Measurements from ENCODE around the gene XCL1.
"Not testable (repeated sequence)": the region's sequence is repeated elsewhere in the genome, so short reads cannot be mapped to it uniquely, and the experiment has no call there.

Gene XCL1, protein sequence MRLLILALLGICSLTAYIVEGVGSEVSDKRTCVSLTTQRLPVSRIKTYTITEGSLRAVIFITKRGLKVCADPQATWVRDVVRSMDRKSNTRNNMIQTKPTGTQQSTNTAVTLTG

DNA sequence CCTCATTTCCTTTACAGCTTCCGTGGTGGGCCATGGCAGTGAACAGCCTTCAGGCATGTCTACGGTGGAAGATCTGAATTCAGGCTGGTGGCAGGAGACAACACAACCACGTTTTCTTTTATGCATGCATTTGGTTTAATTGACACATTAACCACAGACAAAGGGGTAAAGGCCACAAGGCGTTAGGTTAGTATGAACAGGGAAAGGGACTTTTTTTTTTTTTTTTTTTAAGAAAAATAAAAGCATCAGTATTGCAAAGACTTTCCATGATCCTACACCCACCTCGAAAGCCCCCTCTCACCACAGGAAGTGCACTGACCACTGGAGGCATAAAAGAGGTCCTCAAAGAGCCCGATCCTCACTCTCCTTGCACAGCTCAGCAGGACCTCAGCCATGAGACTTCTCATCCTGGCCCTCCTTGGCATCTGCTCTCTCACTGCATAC, at the start of gene XCL1:
XCL1 (plus strand) TSS at position 361 of the 444 bp plus-strand sequence; CDS start at position 394, 33 bp downstream.
- DNase-seq (ENCODE audit: low read depth): not testable (repeated sequence)

DNA sequence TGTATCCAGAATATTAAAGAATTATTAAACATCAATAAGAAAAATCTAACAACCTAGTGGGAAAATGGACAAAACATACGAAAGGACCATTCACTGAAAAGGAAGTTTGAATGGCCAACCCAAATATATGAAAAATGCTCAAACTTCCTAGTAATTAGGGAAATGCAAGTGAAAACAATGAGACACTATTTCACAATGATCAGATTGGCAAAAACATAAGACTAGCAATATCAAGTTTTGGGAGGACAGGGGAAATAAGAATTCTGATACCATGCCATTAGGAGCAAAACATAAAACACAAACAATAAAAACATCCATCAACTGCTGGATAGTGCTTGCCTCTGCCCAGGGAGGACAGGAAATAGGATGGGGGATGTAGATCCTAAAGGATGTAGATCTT, 46.9 kb upstream of the XCL1 start:
- no peak for DNase-seq (ENCODE audit: low read depth)

DNA sequence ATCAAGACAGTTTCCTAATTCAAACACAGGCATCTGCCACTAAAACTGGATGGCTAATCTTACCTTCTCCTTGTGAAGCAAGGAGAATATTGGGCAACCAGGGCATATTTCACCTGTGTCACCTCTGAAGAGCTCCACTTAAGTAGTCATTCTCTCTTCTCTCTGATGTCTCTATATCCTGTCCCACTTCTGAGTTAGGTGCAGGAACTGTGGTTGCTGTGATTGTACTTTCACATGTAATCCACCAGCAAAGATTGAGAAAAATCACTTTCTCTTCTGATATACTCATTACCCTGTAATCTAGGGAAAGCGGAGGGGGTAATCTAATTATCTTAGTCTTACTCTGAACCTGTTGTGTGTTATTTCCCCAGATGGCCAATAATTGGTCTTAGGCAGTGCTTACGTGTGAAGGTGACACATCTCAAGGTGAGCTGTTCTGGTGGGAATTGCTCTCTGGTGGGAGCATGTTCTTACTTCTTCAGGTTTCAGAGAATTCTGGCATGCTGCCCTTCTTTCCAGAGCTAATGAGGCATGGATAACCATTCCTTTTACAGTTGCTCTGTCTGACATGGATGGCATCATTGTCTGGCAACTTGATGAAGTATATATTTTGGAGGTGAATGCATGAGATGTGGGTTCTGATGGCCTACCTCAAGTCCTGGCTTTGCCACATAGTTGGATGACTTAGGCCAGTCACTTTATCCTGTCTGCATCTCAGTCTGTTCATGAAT, 44.6 kb upstream of the XCL1 start:
- DNase-seq (ENCODE audit: low read depth): no peak

DNA sequence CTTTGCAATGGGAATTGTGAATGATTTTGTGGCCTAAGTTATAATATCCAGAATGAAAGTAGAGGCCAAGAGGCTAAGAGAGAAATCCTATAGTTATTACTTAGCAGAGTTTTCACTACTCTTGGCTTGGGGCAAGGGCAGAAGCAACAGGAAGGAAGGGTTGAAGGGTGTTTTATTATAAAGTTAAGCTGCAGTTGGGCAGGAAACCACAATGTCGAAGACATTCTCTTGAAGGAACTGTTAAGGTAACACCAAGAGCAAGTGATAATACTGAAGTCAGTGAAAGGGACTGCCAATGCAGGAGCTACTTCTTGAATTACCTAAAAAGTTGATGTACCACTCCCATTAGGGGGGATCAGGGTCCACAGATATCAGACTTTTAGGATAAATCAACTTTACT, 40.9 kb upstream of the XCL1 start:
- no peak for DNase-seq (ENCODE audit: low read depth)

DNA sequence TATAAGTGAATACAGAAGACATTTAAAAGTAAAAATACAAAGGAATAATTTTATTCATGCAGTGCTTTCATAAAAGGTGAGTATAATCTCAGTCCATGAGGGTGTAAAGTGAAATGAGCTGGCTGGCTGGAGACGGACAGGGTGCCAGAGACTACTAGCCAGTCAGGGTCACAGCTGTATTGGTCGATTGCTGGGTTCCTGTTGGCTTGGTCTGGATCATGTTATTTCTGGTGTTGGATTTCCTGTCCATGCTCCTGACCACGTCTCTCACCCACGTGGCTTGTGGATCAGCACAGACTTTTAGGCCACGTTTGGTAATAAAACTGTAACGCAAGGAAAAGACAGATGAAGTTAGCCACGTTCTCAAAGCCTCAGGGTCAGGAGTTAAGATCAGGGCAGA, 35.6 kb upstream of the XCL1 start:
- not testable (repeated sequence) for DNase-seq (ENCODE audit: low read depth)

DNA sequence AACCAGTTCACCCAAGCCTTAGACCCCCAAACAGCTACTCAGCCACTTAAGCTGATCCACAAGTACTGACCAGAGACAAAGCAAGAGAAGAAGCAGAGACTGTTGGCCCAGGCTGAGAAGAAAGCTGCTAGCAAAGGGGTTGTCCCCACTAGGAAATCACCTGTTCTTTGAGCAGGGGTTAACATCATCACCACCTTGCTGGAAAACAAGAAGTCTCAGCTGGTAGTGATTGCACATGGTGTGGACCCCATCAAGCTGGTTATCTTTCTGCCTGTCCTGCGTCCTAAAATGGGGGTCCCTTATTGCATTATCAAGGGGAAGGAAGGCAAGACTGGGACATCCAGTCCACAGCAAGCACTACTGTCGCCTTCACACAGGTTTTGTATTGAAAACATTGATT, 33.4 kb upstream of the XCL1 start:
- DNase-seq (ENCODE audit: low read depth): not testable (repeated sequence)

DNA sequence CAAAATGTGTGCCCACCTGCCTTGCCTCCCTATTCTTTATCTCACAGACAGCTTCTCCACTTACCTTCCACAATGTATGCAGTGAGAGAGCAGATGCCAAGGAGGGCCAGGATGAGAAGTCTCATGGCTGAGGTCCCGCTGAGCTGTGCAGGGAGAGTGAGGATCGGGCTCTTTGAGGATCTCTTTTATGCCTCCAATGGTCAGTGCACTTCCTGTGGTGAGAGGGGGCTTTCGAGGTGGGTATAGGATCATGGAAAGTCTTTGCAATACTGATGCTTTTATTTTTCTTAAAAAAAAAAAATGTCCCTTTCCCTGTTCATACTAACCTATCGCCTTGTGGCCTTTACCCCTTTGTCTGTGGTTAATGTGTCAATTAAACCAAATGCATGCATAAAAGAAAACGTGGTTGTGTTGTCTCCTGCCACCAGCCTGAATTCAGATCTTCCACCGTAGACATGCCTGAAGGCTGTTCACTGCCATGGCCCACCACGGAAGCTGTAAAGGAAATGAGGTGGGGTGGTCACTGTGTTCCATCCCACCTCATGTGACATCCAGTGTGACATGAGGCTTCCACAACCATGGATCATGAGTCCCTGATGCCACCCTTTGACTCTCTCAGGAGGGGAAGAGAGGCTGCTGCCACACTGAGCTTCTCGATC, 32.4 kb upstream of the XCL1 start, which contains the start of gene XCL2:
XCL2 (minus strand) TSS at position 158 of the 659 bp plus-strand sequence; CDS start at position 125, 33 bp downstream.
- not testable (repeated sequence) for DNase-seq (ENCODE audit: low read depth)

DNA sequence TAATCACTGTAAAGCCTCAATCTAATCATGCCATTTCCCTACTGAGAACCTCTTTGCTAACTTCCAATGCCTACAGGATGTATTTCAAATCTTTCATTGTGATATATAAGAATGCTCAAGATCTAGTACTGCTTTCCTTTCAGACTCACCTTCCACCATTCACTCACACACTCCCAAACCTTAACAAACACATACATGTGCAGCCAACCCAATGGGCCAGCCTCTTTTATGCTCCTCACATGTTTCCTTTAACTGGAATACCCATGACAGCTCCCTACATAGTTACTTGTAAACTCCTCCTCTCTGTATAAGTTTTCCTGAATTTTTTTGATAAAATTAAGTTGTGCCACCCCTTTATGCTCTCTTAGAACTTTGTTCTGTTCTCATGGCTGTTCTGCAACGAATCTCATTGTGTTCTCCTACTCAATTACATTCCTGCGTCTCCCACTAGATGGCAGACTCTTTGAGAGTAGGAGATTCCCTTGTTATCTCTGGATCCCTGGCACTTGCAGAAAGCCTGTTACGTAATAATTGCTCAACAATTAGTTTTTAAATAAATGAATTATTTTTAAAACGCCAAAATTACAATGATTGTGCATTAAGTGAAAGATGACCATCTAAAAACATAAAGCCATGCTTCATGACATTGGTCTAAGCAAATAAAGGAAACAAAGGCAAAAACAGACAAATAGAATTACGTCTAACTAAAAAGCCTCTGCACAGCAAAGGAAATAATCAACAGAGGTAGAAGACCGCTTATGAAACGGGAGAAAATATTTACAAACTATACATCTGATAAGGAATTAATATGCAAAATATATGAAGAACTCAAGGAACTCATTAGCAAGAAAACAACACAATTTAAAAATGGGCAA, 30.5 kb upstream of the XCL1 start:
- DNase-seq (ENCODE audit: low read depth): not testable (repeated sequence)

GRCh38 chr1:168546553-168546895, 29.9 kb upstream of the XCL1 start:
- not testable (repeated sequence) for DNase-seq (ENCODE audit: low read depth)

DNA sequence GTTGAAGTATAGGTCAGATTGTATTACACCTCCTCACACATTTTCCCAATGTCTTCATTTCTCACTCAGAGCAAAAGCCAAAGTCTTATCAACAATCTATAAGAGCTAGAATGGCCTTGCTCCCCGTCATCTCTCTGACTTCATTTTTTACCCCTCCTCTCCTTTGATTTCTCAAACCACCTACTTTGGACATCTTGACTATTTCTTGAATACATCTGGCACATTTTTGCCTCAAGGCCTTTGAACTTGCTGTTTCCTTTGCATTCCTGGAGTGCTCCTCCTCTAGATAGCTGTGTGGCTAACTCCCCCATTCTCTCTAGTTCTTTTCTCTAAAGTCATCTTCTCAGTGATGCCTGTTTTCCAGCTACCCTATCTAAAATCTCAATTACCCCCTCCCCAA, 25.4 kb upstream of the XCL1 start:
- no peak for DNase-seq (ENCODE audit: low read depth)

DNA sequence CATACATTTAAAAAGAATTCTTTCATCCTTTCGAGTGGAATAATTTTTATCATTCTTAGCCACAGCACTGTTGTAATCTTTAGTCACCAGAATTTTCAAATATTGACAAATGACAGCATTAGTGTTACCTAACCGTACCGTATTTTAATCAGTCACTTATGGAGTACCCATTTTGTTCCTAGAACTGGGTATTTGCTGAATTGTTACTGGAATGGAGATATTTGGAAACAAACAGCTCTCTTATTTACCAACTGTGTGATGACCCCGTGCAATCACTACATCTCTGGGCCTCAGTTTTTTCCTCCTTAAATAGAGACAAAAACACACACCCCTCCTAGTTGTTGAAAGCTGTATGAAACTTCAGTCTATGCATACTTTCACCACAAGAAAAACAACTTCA, 24.7 kb upstream of the XCL1 start:
- no peak for DNase-seq (ENCODE audit: low read depth)

- no peak for DNase-seq (ENCODE audit: low read depth)
These were observed 23.4 kb upstream of the XCL1 start for GRCh38 chr1:168552961-168553360.

DNA sequence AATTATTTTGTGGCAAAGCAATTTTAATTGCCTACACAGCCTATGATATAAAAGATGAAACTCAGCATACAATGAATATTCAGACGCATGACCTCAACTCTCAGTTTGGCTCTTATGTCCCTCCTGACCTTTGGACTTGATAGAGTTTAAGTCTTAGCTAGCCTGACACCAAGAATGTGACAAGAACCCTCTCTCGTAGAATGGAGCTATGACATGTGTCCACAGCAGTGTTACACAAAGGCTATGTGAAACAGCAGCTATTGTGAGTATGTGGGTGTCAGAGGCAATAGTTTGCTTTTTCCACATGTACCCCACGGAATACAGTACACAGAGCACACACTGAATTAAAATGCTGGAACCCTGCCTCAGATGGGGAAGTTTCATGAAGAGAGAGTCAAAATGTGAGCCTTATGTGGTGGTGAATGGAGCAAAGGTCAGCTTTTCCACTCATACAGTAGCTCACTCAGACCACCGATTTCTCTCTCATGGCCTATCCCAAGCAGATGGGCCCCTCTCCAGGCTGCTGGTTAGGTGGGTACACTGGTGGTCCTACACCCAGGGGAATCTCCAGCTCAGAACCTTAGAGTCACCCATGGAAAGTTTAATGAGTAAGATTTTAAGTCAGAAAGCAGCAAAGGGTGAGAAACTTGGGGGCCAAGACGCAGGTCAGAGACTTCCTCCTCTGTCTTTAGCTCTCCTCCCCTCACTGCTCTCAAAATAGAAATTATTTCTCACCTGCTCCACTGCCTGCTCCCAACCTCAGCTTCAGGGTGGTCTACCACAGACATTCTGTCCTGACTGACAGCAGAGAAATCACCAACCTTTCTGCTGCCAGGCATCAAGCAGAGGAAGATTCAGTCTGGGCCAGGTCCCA, 22.5 kb upstream of the XCL1 start:
- DNase-seq (ENCODE audit: low read depth): no peak

GRCh38 chr1:168554603-168555483, 21.6 kb upstream of the XCL1 start:
- no peak for DNase-seq (ENCODE audit: low read depth)

DNA sequence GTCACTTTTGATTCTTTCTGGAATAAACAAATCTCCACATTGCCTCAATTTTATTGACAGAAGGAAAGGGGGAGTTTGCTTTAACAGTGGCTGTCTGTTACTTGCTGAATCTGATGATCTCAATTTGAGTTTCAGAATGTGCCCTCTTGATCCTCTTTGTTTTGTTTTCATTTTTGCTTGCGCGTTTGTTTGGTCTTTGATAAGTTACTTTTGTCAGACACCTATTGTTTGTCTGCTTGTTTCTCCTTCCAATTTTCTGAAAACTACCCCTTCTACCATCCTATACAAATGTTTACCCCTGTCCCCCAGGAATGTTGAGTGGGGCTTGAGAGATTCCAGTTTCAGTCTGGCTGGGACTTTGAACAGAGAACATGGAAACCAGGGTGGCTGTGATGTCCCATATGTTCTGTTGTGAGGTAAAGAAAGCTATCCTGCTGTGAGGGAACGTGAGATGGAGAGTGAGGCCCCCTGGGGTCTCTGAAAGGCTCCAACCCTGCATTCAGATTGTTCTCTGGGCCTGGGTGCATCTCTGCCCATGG, 20.8 kb upstream of the XCL1 start:
- no peak for DNase-seq (ENCODE audit: low read depth)

- DNase-seq (ENCODE audit: low read depth): no peak
These were observed 19.8 kb upstream of the XCL1 start for GRCh38 chr1:168556647-168557046.

- no peak for DNase-seq (ENCODE audit: low read depth)
These were observed 16.0 kb upstream of the XCL1 start for GRCh38 chr1:168560370-168560769.

GRCh38 chr1:168561989-168562388, 14.4 kb upstream of the XCL1 start:
- DNase-seq (ENCODE audit: low read depth): no peak

DNA sequence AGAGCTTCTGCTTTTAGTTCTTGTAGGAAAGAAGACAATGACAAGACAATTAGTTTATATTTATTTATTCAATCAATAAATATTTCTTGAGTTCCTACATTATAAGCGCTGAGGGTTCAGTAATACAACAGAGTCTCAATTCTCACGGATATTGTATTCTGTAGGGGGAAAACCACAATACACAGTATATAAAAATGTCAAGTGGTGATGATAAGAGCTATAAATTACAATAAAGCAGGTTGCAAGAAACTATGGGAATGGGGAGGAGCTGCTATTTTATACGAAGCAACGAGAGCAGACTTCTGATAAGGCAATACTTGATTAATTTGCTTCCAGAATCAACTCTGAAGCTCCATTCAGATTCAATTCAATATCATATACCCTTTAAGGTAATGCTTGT, 10.6 kb upstream of the XCL1 start:
- no peak for DNase-seq (ENCODE audit: low read depth)

DNA sequence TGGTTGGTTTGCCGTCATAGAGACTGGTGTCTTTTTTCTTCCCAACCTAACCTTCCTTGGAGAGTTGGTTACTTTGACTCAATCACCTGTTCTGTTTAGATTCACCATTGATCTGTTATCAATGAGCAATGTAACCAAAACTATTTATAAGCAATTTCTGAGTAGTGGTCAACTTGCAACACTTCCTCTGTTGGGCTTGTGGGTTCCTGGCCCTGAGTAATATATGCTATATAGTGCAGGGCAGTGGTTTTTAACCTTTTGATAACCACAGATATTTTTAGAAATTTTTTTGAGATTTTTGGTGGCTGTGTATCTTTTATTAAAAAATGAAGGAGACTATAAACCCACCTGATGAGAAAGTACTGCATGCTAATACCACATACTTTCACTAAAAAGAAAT, 9.4 kb upstream of the XCL1 start:
- no peak for DNase-seq (ENCODE audit: low read depth)
